Suprapubic skin (tissue), 4 donors: ENCODE results near the gene SLC35E3. TPM values are rescaled to one million over a fixed set of nuclear protein-coding genes. Genes with fewer than 3 reads are reported as not detected.

ENCODE experiments used
- DNase-seq, 2 donors: peaks; one replicate each; pipeline ENCODE4 v3.0.0-alpha.2; 2019; ENCODE audit warnings: low spot score in 2 of 2
- H3K27ac ChIP-seq: fragments of 200-600 bp; sonication (generic); one replicate; pipeline ENCODE4 v1.5.1; 2019
- H3K27me3 ChIP-seq: fragments of 200-600 bp; sonication (generic); one replicate; pipeline ENCODE4 v1.5.1; 2019
- H3K36me3 ChIP-seq: fragments of 200-600 bp; sonication (generic); one replicate; pipeline ENCODE4 v1.5.1; 2019
- H3K4me1 ChIP-seq: fragments of 200-600 bp; sonication (generic); one replicate; pipeline ENCODE4 v1.5.1; 2019
- H3K4me3 ChIP-seq: fragments of 200-600 bp; sonication (generic); one replicate; pipeline ENCODE4 v1.5.1; 2019; ENCODE audit warnings: mild to moderate bottlenecking
- H3K9me3 ChIP-seq: fragments of 200-600 bp; sonication (generic); one replicate; pipeline ENCODE4 v1.5.1; 2019
- EP300 ChIP-seq: sonication (generic); formaldehyde crosslinking; IDR thresholded peaks from one replicate; pipeline ENCODE4 v1.6.1; 2017; ENCODE audit warnings: antibody characterized with exemption
- POLR2A ChIP-seq, 2 donors: fragments of 450-650 bp; IDR thresholded peaks; one replicate each; pipeline ENCODE4 v1.6.1; 2017; ENCODE audit warnings: antibody characterized with exemption in 2 of 2, mild to moderate bottlenecking in 2 of 2, moderate library complexity in 2 of 2
- POLR2AphosphoS5 ChIP-seq, 3 donors: sonication (generic); formaldehyde crosslinking; IDR thresholded peaks; one replicate each; pipeline ENCODE4 v1.6.1; 2017; ENCODE audit warnings: antibody characterized with exemption in 3 of 3
- WGBS: methylation state at CpG from one replicate; pipeline ENCODE4 v1.1.5; 2018; 5-methylcytosine and 5-hydroxymethylcytosine counted together
- total RNA-seq, 4 donors: library from RNA; depleted of rRNA; stranded (reverse); fragments of >200 nt; gene quantifications; one replicate each; pipeline ENCODE4 v1.1.0, GENCODE V29; 2016
- TF ChIP-seq, protein P1 (sequence below), 2 donors: fragments of 200-600 bp in 1 of 2; fragments of 450-650 bp in 1 of 2; sonication (generic) in 1 of 2; IDR thresholded peaks; one replicate each; pipeline ENCODE4 v1.5.1; 2016 to 2019; ENCODE audit warnings: antibody characterized with exemption in 2 of 2, mild to moderate bottlenecking in 1 of 2, moderate library complexity in 1 of 2

SLC35E3 gene
- total RNA-seq, 4 donors from 2014 or later, result 3.6 to 17.0 (median 9.7) TPM

GRCh38 chr12:68784015-68784414 is 38.0 kb downstream of the SLC35E3 start:
- DNase-seq, result no peak
- WGBS, result 79% methylated on average over 8 of the region's 8 CpGs
- TF ChIP-seq, protein P1, sequence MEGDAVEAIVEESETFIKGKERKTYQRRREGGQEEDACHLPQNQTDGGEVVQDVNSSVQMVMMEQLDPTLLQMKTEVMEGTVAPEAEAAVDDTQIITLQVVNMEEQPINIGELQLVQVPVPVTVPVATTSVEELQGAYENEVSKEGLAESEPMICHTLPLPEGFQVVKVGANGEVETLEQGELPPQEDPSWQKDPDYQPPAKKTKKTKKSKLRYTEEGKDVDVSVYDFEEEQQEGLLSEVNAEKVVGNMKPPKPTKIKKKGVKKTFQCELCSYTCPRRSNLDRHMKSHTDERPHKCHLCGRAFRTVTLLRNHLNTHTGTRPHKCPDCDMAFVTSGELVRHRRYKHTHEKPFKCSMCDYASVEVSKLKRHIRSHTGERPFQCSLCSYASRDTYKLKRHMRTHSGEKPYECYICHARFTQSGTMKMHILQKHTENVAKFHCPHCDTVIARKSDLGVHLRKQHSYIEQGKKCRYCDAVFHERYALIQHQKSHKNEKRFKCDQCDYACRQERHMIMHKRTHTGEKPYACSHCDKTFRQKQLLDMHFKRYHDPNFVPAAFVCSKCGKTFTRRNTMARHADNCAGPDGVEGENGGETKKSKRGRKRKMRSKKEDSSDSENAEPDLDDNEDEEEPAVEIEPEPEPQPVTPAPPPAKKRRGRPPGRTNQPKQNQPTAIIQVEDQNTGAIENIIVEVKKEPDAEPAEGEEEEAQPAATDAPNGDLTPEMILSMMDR (IDR thresholded peaks at IDR 0.05), result no peak
- TF ChIP-seq POLR2AphosphoS5 (IDR thresholded peaks at IDR 0.05), result no peak
- no peak for TF ChIP-seq POLR2A (IDR thresholded peaks at IDR 0.05)
- no peak for TF ChIP-seq EP300
- Histone ChIP-seq H3K27me3 (no peaks in the 10 kb centered on the region), H3K27ac (no peak overlapping the region), H3K4me1 (peaks cover 32% of the 10 kb centered on the region), H3K9me3 (no peaks in the 10 kb centered on the region), H3K36me3 (no peaks in the 10 kb centered on the region), H3K4me3 (no peak overlapping the region)

GRCh38 chr12:68785358-68785757 is 39.4 kb downstream of the SLC35E3 start:
- Histone ChIP-seq H3K27me3 (no peaks in the 10 kb centered on the region), H3K9me3 (no peaks in the 10 kb centered on the region), H3K36me3 (no peaks in the 10 kb centered on the region), H3K27ac (peak overlapping the region; percentile 70), H3K4me3 (no peak overlapping the region), H3K4me1 (peaks cover 32% of the 10 kb centered on the region)
- WGBS, result 50% methylated on average over 2 of the region's 2 CpGs
- TF ChIP-seq POLR2AphosphoS5 (IDR thresholded peaks at IDR 0.05), result no peak
- TF ChIP-seq POLR2A (IDR thresholded peaks at IDR 0.05), result no peak
- no peak for TF ChIP-seq EP300
- TF ChIP-seq, protein P1 (IDR thresholded peaks at IDR 0.05), result no peak
- DNase-seq, result no peak

DNA sequence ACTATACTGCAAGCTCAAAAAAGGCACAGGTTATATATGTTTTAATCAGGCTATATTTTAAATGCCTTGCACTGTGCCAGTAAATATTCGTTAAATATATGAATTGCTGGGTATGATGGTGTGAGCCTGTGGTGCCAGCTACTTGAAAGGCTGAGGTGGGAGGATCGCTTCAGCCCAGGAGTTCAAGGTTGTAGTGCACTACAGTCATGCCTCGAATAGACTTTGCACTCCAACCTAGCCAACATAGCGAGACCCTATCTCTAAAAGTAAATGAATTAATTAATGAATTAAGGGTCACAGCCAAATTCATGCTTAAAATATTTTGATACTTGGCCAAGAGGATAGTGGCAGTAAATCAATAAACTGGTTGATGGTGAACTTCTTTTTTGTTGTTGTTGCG is 39.8 kb downstream of the SLC35E3 start:
- Histone ChIP-seq H3K9me3 (no peaks in the 10 kb centered on the region), H3K36me3 (no peaks in the 10 kb centered on the region), H3K4me1 (peaks cover 32% of the 10 kb centered on the region), H3K27ac (peak overlapping the region; percentile 70), H3K27me3 (no peaks in the 10 kb centered on the region), H3K4me3 (no peak overlapping the region)
- TF ChIP-seq EP300, result no peak
- TF ChIP-seq POLR2A (IDR thresholded peaks at IDR 0.05), result no peak
- TF ChIP-seq, protein P1 (IDR thresholded peaks at IDR 0.05), result no peak
- TF ChIP-seq POLR2AphosphoS5 (IDR thresholded peaks at IDR 0.05), result no peak
- DNase-seq, result no peak
- WGBS, result 82% methylated on average over 5 of the region's 5 CpGs

DNA sequence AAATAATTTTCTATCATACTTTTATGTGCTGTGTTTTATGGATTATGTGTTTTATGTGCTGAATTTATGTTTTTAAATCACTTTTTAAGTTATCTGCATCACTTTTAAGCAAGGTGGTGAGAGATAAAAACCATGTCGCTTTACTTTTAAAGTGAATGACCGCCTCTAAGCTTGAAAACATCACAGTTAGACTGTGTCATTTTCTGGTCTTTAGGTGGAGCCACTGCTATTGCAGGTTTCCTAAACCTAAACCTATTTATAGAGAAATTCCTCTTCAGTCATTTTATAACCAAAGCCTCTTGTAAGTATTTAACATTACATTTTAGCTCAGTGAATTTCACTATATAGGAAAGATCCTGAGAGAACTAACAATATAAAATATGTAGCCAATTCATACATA is 41.0 kb downstream of the SLC35E3 start:
- peak overlapping the region; percentile 70 for H3K27ac ChIP-seq
- TF ChIP-seq POLR2AphosphoS5 (IDR thresholded peaks at IDR 0.05), result no peak
- TF ChIP-seq, protein P1 (IDR thresholded peaks at IDR 0.05), result no peak
- WGBS, result 93% methylated on average over 2 of the region's 2 CpGs
- H3K9me3 ChIP-seq, result no peaks in the 10 kb centered on the region
- no peaks in the 10 kb centered on the region for H3K27me3 ChIP-seq
- H3K4me1 ChIP-seq, result peaks cover 27% of the 10 kb centered on the region
- no peak overlapping the region for H3K4me3 ChIP-seq
- no peak for DNase-seq
- no peaks in the 10 kb centered on the region for H3K36me3 ChIP-seq

DNA sequence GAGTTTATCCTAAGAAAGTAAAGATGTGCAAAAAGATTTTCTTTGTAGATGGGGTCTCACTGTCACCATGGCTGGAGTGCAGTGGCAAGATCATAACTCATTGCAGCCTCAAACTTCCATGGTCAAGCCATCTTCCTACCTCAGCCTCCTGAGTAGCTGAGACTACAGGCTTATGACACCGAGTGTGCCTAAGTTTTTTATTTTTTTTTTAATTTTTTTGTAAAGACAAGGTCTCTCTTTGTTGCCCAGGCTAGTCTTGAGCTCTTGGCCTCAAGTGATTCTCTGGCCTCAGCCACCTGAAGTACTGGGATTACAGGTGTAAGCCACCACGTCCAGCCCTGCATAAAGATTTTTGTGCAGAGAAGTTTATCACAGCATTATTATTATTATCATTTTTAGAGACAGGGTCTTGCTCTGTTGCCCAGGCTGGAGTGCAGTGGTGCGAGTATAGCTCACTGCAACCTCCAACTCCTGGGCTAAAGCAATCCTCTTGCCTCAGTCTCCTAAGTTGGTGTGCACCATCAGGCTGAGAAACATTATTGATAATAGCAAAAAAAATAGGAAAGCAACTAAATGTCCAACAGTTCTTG is 42.7 kb downstream of the SLC35E3 start:
- H3K36me3 ChIP-seq, result no peaks in the 10 kb centered on the region
- peaks cover 27% of the 10 kb centered on the region for H3K4me1 ChIP-seq
- DNase-seq, result no peak
- TF ChIP-seq, protein P1 (IDR thresholded peaks at IDR 0.05), result no peak
- no peak for TF ChIP-seq POLR2A (IDR thresholded peaks at IDR 0.05)
- no peak for TF ChIP-seq POLR2AphosphoS5 (IDR thresholded peaks at IDR 0.05)
- TF ChIP-seq EP300, result no peak
- 92% methylated on average over 3 of the region's 3 CpGs for WGBS
- H3K4me3 ChIP-seq, result no peak overlapping the region
- H3K9me3 ChIP-seq, result no peaks in the 10 kb centered on the region
- H3K27me3 ChIP-seq, result no peaks in the 10 kb centered on the region
- no peak overlapping the region for H3K27ac ChIP-seq
